GM18858 (cell line): Measurements from ENCODE around the gene RRP9.
"Not testable (repeated sequence)": the region's sequence is repeated elsewhere in the genome, so short reads cannot be mapped to it uniquely, and the experiment has no call there.

Experiments used
- ATAC-seq: cut with Tn5 transposase; IDR thresholded peaks from one replicate; pipeline ENCODE4 v1.9.1; 2021; ENCODE audit not compliant: unreplicated experiment

RRP9 gene

DNA sequence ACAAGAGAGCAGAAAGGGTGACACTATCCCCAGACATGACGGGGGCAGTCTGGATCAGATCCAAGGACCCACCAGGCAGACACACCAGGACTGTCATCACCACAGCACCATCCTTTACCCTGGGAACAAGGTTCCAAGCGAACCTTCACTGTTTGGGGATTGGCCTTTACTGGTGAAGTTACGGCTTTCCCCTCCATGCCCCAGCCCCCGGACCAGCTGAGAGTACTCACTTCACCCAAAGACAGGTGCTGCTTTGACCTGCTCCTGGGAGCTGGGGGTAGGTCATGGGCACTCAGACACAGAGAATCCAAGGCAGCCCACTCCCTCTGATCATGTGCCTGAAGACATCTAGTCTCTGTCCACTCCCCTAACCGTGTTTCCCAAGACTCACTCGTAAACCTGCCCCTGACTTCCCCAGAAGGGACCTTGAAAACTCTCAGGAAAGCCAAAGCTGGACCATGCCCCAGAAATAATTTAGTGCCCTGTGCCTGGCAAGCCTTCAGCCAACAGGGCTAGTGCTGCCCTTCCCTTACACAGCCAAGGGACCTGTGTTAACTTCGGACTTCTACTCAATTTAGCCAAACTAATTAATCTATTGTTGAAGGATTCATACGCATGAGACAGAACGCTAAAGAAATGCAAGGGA, 2.8 kb downstream of the RRP9 start:
- no peak for ATAC-seq

DNA sequence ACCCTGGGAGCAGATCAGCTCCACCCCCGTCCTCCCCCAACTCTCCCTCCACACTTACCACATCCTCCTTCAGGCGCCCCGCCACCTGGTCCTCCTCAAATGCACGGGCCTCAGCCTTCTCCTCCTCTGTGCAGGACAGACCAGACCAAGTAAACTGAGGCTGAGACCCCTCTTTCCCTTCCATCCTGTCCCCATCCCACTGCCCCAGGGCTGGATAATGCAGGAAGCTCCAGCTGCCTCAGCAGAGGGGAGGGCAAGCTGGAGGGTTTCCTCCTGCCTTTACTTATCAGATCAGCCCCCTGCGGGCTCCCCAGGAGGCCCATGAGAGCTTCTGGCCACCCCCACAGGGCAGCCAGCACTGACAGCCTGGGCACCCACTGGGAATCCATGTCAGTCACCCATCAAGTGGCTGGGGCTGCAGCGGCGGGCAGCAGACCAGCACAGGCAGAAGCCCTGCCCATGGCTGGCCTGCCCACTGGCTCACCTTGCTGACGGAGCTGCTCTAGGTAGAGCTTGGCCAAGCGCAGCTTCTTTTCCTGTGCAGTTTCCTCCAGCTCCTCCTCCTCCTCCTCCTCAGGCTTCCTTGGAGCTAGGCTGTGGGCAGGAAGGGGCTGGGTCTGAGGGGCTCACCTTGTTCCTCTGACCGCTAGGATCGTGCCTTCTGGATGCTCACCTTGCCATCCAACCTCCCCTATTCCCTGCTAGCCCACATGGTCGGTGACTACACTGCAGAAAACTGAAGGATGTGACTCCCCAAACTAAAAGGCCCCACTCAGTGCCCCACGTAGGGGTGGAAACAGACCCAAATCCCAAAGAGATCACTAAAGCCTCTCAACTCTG, 3.9 kb downstream of the RRP9 start:
- ATAC-seq, result no peak

DNA sequence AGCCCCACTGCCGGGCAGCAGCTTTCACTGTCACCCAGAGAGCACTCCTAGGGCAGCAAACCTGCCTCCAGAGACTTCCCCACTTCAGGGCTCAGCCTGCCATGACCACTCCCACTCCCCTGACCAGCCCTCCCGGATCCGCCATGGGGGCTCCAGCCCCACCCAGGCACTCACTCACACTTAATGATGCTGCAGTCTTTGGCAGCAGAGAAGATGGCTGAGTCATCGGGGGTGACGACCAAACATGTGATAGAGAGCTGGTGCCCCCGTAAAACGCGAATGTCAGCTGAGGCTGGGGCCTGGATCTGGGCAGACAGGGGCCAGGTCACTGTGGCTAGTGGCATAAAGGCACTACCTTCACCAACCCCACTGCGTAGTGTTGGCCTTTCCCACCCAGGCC, 4.7 kb downstream of the RRP9 start:
- ATAC-seq, result no peak

DNA sequence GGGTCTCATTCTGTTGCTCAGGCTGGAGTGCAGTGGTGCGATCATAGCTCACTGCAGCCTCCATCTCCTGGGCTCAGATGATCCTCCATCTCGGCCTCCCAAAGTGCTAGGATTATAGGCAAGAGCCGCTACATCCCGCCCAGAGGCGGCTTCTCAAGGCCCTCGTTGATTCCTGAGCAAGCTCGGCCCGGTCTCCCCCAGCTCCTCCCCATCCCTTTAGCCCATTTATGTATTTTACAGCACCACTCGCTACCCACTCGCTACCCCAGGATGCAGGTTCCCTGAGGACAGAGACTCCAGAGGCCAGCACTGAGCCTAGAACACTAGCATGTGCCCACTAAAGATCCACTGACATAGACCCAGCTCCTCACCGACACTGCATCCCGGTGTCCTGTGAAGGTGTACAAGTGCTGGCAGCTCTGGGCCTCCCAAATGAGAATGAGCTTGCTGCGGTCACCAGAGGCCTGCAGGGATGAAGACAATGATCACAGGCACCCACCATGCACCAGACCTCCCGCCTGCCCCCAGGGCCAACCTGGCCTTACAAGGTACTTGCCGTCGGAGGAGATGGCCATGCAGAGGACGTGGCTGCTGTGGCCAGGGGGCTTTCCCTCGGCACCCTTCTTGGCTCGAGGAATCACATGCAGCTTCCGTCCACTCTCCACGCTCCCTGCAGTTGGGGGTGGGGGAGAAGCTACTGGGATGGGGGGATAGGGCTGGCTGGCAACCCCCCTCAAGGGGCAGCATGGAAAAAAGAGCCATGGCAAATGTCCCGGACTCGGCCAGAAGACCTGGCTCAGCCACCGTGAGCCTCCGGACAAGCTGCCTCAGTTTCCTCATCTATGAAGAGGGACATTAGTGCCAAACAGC, 5.6 kb downstream of the RRP9 start:
- no peak for ATAC-seq

DNA sequence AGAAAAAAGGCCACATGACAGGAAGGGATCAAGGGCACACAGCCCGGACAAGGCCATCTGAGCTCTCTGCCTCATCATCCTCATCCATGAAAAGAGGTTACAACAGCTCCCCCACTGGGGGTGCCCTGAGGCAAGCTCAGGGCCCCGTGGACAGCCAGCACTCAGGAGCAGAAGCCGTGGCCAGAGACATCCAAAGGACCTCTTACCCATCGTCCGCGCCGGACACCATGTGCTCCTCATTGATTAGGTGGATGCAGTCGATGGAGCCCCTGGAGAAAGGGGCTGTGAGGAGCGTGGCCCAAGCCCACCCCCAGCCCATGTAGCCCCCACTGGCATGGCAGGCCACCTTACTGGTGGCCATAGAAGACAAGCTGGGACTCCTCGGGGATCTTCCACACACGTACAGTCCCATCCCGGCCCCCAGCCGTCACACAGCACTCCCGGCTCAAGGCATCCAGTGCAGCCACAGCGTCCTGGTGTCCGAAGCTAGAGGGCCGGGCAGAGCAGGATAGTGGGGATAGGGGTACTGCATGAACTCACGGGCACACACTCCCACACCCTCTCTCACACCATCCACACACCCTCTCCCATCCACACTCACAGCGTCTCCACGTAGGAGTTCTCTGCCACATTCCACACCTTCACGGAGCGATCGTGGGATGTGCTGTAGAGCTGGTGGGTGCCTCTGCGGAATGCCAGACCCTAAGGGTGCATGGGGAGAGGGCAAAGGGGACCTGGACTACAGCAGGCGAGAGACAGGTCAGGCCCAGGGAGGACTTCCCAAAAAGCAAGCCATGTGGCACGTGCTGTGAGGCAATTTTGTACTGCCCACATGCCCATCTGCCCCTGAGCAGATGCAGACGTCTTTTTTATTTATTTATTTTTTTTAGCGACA, 6.5 kb downstream of the RRP9 start:
- no peak for ATAC-seq

DNA sequence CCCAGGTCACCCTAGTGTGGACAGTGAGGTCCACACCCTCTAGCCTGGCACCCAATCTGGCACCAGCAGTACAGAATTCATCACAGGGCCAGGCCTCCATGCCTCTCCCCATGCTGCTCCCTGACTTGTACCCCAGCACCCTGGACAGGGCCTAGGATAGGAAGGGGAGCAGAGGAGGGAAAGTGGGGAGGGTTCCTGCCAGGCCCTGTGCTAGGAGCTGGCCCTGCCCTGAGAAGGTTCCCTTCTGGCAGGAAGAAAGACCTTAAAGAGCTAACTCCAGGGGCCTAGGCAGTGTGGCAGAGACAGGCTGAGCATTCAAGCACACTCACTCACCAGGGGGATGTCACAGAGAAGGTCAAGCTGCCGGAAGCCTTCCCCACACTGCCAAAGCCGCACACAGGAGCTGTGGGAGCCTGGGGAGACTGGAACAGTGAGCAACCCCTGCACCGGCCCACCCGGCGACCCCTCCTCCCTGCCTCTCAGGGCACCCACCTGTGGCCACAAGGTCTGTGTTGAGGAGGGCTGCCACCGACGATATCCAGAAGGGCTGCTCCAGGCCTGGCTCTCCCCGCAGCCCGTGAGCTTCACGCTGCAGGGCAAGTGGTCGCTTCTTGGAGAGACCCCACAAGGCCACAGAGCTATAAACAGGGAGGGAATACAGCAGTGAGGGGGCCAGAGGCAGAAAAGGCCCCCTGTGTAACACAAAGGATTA, 7.4 kb downstream of the RRP9 start:
- no peak for ATAC-seq

DNA sequence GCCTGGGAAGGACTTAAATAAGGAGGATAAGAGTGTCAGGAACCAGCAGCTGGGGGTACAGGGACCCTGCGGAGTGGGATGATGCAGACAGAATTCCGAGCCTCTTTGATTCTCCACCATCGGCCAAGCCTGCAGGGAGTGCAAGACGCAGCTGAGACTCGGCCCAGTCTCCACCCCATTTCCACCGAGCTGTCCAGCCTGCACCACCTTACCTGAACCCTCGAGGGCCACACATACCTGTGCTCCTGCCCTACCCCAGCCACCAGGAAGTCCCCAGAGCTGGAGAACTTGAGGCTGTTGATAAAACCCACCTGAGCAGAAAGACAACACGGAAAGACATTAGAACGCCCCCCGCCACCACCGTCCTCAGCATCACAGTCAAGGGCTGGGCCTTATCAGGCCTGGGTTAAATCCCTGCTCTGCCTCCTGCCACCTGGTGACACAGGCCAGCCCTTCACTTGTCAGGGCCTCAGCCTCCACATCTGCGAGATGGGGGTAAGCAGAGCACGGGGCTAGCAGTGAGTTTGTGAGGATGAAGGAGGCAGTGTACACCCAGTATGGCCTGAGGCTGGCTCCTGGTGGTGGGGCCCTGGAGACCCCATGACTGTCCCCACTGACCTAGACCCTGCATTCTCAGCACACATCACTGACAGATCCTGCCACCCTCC, 8.1 kb downstream of the RRP9 start:
- ATAC-seq, result no peak

DNA sequence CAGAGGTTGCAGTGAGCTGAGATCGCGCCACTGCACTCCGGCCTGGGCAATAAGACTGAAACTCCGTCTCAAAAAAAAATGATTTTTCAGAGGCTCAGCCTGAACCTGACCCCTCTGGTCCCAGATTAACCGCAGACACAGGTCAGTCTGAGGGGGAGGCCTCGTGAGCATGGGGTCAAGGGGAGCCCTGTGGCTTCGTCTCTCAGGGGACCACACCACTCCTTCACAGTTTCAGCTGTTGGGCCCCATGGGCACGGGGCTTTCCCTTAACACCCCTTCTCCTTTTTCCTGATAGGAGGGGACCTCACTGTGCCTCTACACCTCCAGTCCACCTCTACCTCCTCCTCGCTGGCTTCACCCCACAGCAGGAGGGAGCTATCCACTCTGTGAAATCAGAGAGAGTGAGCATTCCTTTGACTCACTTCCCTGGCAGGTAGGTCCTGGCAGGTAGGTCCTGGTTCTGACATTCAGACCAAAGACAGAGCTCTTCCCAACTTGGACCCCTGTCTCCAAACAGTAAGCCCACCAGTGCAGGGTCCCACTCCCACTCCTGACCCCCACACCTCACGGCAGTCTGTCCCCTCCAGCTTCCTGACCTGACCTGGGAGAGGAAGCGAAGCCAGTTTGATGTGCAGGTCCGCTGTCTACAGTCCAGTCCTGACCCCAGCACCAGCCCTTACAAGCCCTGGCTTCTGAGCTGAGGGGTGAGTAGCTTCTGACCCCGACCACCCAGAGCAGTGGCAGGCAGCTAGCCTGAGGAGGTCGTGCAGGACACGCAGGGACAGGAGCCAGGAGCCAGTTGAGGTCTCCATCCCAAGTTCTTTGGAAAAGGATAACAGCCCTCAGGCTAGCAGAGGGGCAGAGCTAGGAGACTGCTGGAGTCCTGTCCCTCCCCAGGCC, 9.0 kb downstream of the RRP9 start:
- ATAC-seq, result no peak

DNA sequence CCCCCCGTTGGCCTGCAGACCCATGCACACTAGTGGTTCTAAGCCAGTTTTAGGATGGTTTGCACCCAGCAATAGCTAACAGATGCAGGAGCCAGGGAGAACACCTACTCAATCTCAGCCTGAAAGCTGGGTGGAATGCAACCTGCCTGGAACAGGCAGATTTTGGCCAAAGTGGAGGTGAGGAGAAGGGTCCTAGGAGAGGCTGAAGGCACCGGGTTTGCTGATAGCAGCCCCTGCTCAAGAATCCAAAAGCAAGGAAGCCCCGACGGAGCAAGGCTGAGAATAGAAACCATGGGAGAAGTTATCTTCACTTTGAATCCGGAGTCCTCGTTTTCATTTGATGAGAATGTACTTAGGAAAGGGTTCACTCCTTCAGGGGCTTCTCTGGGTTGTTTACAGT, 9.9 kb downstream of the RRP9 start:
- ATAC-seq, result no peak

DNA sequence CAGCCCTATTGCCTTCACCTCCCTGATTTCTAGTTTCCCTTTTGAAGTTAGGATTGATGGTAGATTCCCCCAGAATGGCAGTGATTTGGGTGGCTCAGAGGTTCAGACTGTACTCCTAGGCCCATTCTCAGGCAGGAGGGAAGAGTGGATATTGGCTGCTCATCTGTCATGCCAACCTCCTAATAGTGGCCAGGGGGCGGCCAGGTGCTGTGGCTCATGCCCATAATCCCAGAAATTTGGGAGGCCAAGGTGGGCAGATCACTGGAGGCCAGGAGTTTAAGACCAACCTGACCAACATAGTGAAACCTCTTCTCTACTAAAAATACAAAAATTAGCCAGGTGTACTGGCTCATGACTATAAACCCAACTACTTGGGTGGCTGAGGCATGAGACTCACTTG, 11.3 kb downstream of the RRP9 start:
- no peak for ATAC-seq

DNA sequence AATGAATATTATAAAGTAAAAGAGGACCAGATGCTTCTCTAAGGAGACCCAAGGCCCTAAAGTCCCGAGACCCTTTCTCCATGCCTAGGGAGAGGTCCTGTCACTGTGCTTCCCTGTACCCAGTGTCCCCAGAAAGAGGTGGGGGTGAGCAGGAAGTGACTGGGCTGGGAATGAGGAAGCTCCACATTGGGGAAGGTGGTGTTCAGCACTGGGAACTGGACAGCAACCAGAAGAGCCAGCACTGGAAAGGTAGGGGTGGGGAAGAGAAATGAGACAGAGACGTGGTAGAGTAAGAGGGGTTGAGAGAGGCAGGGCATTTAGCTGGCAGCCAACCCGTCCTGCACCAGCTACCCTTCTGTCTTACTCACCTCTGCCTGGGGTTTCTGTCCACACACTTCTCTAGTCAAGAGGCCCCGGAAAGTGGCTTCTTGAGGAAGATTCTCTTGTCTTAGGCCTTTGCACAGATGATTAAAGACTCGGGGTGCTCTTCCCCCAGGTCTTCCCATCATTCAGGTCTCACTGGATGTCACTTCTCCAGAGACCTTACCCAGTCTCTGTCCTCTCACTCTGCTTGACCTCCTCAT, 12.2 kb downstream of the RRP9 start:
- ATAC-seq, result no peak

DNA sequence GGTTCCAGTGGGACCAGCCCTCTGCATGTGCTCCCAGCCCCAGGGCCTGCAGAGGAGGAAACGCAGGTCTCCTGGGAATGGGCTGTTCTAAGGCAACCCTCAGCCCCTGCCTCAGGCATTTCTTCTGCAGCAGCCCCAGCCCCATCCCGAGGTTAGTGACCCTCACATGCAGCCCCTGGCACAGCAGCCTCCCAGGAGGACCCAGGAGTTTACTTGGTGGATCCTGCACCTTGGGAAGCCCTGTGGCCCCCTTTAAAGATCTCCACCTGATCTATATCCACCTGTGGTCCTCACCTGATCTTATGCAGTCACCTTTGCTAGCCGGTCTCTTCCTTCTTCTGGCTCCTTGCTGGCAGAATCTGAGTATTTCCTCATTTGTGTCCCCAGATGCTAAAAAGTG, 12.7 kb downstream of the RRP9 start:
- not testable (repeated sequence) for ATAC-seq

DNA sequence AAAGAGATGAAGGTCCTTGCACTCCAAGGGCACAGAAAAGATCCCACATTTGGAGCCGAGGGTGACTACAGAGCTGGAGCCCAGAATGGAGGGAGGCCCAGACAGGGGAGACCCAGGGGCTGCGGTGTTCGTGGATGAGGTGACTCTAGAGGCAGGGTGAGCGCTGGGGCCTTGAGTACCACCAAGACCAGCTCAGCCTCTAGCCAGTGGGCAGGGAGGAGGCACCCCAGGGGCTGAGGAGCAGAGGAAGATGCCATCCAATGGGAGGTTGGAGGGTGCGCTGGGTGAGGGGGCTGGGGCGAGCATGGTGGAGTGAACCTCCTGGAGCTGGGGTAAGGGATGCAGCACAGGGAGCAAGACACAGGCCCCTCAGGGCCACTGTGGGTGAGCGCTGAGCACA, 13.3 kb downstream of the RRP9 start:
- no peak for ATAC-seq

DNA sequence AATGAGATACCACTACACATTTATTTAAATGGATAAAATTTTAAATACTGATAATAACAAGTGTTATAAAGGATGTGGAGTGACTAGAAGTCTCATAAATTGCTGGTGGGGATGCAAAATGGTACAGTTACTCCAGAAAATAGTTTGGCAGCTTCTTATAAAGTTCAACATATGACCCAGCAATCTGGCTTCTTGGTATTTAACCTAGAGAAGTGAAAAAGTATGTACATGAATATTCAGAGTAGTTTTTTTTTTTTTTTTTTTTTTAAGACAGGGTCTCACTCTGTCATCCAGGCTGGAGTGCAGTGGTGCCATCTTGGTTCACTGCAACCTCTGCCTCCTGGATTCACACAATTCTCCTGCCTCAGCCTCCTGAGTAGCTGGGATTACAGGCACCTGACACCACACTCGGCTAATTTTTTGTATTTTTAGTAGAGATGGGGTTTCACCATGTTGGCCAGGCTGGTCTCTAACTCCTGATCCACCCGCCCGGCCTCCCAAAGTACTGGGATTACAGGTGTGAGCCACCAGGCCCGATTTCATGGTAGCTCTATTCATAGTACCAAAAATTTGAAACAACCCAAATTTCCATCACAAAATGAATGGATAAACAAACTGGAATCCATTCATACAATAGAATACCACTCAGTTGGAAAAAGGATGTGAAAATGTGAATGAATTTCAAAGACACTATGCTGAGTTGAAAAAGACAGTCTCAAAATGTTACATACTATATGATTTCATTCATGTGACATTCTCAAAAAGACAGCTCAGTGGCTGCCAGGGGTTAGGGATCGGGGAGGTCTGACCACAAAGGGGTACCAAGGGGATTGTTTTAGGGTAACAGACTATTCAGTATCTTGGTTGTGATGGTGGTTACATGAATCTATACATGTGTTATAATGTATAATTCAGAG, 14.4 kb downstream of the RRP9 start:
- ATAC-seq, result no peak

DNA sequence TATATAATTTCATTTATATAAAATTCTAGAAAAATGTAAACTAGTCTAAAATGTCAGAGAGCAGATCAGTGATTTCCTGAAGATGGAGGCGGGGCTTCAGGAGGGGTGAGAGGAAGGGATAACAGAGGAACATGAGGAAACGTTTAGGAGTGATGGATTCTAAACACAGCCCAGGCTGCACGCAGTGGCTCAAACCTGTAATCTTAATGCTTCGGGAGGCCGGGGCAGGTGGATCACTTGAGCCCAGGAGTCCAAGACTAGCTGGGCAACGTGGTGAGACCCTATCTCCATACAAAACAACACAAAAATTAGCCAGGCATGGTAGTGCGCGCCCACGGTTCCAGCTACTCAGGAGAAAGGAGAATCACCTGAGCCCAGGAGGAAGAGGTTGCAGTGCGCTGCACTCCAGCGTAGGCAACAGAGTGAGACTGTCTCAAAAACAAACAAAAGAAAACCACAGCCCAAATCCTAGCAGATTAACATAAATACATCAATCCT, 20.6 kb downstream of the RRP9 start:
- no peak for ATAC-seq

DNA sequence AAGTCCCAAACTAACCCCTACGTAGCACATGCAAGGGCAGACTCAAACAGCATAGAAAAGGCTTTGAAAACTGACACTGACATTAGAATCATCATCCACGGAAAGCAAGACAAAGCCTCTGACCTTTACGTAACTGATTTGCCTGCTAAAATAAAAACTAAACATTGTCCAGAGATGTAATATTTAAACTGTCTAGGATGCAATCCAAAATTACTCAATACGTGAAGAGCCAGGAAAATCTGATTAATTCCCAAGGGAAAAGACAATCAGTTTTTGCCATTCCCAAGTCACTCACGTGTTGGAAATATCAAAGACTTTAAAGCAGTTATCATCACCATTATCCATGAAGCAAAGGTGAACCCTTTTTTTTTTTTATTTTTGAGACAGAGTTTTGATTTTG, 25.3 kb downstream of the RRP9 start:
- ATAC-seq, result no peak

DNA sequence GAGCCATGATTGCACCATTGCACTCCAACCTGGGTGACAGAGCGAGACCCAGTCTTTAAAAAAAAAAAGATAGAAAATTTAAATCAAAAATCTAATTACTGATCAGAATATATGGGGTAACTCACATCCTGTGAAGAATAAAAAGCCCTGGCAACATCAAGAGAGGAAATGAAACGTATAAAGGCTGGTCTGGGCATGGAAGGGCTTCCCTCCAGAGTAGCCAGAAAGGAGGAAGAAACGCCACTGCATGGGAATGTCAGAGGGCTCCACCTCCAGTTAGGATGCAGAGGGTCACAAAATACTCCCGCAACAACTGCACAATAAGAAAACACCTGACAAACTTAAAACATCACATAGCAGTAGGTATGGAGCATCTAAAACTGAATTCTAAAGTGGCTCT, 33.7 kb downstream of the RRP9 start:
- no peak for ATAC-seq
